Left ventricle myocardium inferior (tissue), 1 donor: ENCODE results near the gene PPP6R3. TPM values are rescaled to one million over a fixed set of nuclear protein-coding genes. Genes with fewer than 3 reads are reported as not detected.

Experiments used
- DNase-seq: peaks from one replicate; pipeline ENCODE4 v3.0.0-alpha.2; 2020
- H3K27ac ChIP-seq: fragments of 200-600 bp; replicated peaks from 2 replicates; pipeline ENCODE4 v1.8.0; 2021
- H3K27me3 ChIP-seq: fragments of 200-600 bp; 2 replicates; pipeline ENCODE4 v1.8.0; 2021; ENCODE audit warnings: low read depth
- H3K36me3 ChIP-seq: fragments of 200-600 bp; 2 replicates; pipeline ENCODE4 v1.8.0; 2021
- H3K4me1 ChIP-seq: fragments of 200-600 bp; 2 replicates; pipeline ENCODE4 v1.8.0; 2021
- H3K4me3 ChIP-seq: fragments of 200-600 bp; 2 replicates; pipeline ENCODE4 v1.8.0; 2021; ENCODE audit warnings: mild to moderate bottlenecking, moderate library complexity
- H3K9me3 ChIP-seq: fragments of 200-600 bp; replicated peaks from 2 replicates; pipeline ENCODE4 v1.8.0; 2021
- intact Hi-C: fragments of 100-400 bp; cut with micrococcal nuclease; formaldehyde crosslinking; loops from one replicate; pipeline ENCODE4 v1.11.0; 2022
- total RNA-seq: library from RNA; stranded (reverse); fragmentation: NEBNext Ultra II Directional; extraction: Animal tissue kit (Norgen Biotek cat#: 25700); gene quantifications from one replicate; pipeline ENCODE4 v1.2.1, GENCODE V29; 2021
- TF ChIP-seq, protein P1 (sequence below): fragments of 200-600 bp; IDR thresholded peaks from 2 replicates; pipeline ENCODE4 v1.8.0; 2021; ENCODE audit warnings: antibody characterized with exemption, mild to moderate bottlenecking, borderline replicate concordance
- donor health status: DM: no; HTN: yes; CAD: no; lungs with severe emphysema.

Gene PPP6R3
- total RNA-seq, 1 donor from 2014 or later = 78.8 TPM

DNA sequence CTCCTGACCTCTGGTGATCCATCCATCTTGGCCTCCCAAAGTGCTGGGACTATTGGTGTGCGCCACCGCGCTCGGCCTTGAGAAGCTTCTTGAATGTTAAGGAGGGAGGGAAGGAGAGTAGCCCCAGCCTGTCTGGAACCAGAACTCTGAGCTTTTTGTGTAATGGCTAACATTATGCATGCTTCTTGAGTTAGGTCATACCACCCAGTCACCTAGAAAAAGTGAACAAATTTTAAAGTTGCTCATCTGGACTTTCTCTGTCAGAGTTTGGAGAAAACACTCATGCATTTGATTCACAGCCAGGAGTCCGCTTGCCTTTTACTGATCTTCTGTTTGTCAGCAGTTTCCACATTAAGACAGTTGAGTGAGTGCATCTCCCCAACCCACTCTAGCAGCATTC lies 82.1 kb downstream of the PPP6R3 start:
- DNase-seq = no peak
- TF ChIP-seq, protein P1, sequence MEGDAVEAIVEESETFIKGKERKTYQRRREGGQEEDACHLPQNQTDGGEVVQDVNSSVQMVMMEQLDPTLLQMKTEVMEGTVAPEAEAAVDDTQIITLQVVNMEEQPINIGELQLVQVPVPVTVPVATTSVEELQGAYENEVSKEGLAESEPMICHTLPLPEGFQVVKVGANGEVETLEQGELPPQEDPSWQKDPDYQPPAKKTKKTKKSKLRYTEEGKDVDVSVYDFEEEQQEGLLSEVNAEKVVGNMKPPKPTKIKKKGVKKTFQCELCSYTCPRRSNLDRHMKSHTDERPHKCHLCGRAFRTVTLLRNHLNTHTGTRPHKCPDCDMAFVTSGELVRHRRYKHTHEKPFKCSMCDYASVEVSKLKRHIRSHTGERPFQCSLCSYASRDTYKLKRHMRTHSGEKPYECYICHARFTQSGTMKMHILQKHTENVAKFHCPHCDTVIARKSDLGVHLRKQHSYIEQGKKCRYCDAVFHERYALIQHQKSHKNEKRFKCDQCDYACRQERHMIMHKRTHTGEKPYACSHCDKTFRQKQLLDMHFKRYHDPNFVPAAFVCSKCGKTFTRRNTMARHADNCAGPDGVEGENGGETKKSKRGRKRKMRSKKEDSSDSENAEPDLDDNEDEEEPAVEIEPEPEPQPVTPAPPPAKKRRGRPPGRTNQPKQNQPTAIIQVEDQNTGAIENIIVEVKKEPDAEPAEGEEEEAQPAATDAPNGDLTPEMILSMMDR = no peak
- Histone ChIP-seq H3K27me3 (no peaks in the 10 kb centered on the region), H3K27ac (peak overlapping the region; percentile 5), H3K4me1 (peaks cover 68% of the 10 kb centered on the region), H3K36me3 (peaks cover 51% of the 10 kb centered on the region), H3K4me3 (no peak overlapping the region), H3K9me3 (no peaks in the 10 kb centered on the region)
- intact Hi-C loops = loop anchor here (10.0 kb wide), 1 partner anchor 78 kb away; the partner anchor contains the start of gene PPP6R3

DNA sequence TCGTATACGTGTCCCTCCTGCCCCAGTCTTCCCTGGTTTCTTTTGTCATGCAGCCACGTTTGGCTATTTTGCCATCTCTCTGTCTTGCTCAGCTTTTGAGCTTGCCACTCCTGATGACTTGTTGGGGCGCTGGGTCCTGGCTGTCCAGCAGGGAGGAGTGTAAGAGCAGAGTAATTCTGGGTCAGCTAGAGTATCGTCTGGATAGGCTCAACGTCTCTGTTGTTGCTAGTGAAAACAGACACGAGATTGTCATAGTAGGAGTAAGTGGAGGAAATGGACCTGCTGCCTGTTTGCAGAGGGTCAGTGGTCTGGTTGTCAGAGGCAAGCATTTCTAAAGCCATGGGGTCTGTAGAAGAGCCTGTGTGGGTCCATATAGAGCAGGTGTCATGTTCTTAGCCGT lies 83.0 kb downstream of the PPP6R3 start:
- peak overlapping the region; percentile 25 for H3K27ac ChIP-seq

DNA sequence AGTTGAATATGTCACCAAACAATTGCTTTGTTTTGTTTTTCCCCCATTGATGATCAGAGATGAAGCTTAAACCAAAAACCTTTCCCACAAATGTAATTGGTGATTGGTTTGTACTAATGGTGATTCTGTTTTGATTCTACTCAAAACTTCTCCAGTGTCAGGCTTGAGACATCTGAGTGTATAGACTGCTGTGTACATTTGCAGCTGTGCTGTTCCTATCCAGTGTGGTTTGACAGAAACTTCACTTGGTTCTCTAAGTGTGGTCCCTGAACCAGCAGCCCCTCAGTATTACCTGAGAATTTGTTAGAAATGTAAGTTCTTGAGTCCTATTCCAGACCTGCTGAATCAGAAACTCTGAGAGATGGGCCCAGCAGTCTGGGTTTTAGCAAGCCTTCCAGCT lies 84.8 kb downstream of the PPP6R3 start:
- peaks cover 25% of the 10 kb centered on the region for H3K36me3 ChIP-seq
- no peak overlapping the region for H3K4me3 ChIP-seq
- H3K27me3 ChIP-seq = no peaks in the 10 kb centered on the region
- no peak for DNase-seq
- H3K27ac ChIP-seq = peak overlapping the region; percentile 69
- intact Hi-C loops = loop anchor here (10.0 kb wide), 1 partner anchor 81 kb away; the partner anchor contains the start of gene PPP6R3
- no peaks in the 10 kb centered on the region for H3K9me3 ChIP-seq
- TF ChIP-seq, protein P1 = no peak
- H3K4me1 ChIP-seq = peaks cover 95% of the 10 kb centered on the region

More for the DNA sequence above, 83.0 kb downstream of the PPP6R3 start:
- Histone ChIP-seq H3K27me3 (no peaks in the 10 kb centered on the region), H3K36me3 (peaks cover 42% of the 10 kb centered on the region), H3K9me3 (no peaks in the 10 kb centered on the region), H3K4me3 (no peak overlapping the region), H3K4me1 (peaks cover 78% of the 10 kb centered on the region)
- no peak for DNase-seq
- intact Hi-C loops = loop anchor here (10.0 kb wide), 1 partner anchor 79 kb away; the partner anchor contains the start of gene PPP6R3
- TF ChIP-seq, protein P1 = no peak

DNA sequence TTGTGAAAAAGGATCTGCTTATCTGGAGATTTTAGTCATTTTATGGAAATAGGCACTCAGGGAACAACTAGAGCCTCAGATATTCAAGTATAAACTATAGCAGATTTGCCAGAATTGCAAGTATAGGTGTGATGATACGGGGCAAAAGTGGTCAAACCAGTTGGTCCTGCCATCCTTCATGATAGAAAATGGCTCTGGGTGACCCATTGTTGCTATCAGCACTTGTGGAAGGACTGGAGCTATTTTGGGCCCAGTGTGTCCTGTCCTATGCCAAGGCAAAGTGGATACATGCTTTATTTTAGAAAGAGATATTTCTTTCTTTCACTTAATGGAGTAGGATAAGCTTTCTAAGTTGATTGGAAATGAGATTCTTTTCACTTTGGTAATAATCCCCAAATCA lies 85.2 kb downstream of the PPP6R3 start:
- intact Hi-C loops = loop anchor here (10.0 kb wide), 1 partner anchor 81 kb away; the partner anchor contains the start of gene PPP6R3
- Histone ChIP-seq H3K9me3 (no peaks in the 10 kb centered on the region), H3K27ac (peak overlapping the region; percentile 69), H3K4me3 (no peak overlapping the region), H3K27me3 (no peaks in the 10 kb centered on the region), H3K4me1 (peaks cover 100% of the 10 kb centered on the region), H3K36me3 (peaks cover 22% of the 10 kb centered on the region)
- TF ChIP-seq, protein P1 = no peak
- no peak for DNase-seq

DNA sequence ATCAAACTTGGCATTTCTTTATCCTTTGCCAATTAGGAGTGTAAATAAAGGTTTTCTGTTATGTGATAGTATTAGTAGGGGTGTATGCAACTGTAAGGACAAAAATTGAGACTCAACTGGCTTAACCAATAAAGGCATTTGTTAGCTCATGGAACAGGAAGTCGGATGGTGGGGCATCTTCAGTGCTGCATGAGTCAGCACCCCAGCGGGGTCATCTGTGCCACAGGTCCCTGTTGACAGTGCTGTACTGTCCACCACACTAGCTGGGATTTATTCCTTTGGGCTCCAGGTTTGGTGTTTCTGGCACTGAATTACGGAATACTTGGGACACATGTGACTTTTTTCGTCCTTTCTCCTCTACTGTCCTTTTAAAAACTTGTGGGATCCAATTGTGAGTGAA lies 86.0 kb downstream of the PPP6R3 start:
- H3K4me1 ChIP-seq = peaks cover 100% of the 10 kb centered on the region
- H3K9me3 ChIP-seq = no peaks in the 10 kb centered on the region
- intact Hi-C loops = loop anchor here (10.0 kb wide), 1 partner anchor 82 kb away; the partner anchor contains the start of gene PPP6R3
- TF ChIP-seq, protein P1 = no peak
- no peak for DNase-seq
- peak overlapping the region; percentile 69 for H3K27ac ChIP-seq
- H3K27me3 ChIP-seq = no peaks in the 10 kb centered on the region
- H3K4me3 ChIP-seq = no peak overlapping the region
- H3K36me3 ChIP-seq = peaks cover 22% of the 10 kb centered on the region
